Measurements from ENCODE around the gene IP6K3. TPM values are rescaled to one million over a fixed set of nuclear protein-coding genes. Genes with fewer than 3 reads are reported as not detected.

The IP6K3 gene
- total RNA-seq, 6 experiments from 2014 or later = 0.25 to 0.83 (median 0.50) TPM; not detected in 2

DNA sequence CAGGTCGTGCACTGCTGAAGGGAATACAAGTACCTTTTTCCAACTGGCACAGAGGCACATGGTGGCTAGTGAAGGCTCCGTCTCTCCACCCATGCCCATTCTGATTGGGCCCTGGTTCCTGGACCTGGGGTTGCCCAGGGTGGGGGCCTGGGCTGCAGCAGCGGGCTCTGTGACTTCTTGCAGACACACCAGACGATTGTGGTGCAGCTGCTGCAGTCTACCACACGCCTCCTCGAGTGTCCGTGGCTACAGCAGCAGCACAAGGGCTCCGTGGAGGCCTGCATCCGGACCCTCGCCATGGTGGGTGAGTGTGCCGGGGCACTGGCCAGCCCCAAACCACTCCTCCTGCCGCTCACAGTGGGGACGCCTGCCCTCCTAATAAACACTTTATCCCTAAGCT, 64.4 kb downstream of the IP6K3 start:
- H3K9me3 Mint-ChIP-seq = no peaks in the 10 kb centered on the region
- TF ChIP-seq, protein P1, sequence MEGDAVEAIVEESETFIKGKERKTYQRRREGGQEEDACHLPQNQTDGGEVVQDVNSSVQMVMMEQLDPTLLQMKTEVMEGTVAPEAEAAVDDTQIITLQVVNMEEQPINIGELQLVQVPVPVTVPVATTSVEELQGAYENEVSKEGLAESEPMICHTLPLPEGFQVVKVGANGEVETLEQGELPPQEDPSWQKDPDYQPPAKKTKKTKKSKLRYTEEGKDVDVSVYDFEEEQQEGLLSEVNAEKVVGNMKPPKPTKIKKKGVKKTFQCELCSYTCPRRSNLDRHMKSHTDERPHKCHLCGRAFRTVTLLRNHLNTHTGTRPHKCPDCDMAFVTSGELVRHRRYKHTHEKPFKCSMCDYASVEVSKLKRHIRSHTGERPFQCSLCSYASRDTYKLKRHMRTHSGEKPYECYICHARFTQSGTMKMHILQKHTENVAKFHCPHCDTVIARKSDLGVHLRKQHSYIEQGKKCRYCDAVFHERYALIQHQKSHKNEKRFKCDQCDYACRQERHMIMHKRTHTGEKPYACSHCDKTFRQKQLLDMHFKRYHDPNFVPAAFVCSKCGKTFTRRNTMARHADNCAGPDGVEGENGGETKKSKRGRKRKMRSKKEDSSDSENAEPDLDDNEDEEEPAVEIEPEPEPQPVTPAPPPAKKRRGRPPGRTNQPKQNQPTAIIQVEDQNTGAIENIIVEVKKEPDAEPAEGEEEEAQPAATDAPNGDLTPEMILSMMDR (IDR thresholded peaks at IDR 0.05) = no peak
- H3K27me3 Mint-ChIP-seq (ENCODE audit: insufficient read depth) = no peaks in the 10 kb centered on the region; the same call in none of the 2 replicates
- H3K4me1 Mint-ChIP-seq (ENCODE audit: low read depth) = peaks cover 9% of the 10 kb centered on the region
- no peak overlapping the region for H3K27ac Mint-ChIP-seq
- DNase-seq = no peak
- H3K36me3 Mint-ChIP-seq (ENCODE audit: low read depth) = peaks cover 23% of the 10 kb centered on the region
- no peak overlapping the region for H3K4me3 Mint-ChIP-seq

DNA sequence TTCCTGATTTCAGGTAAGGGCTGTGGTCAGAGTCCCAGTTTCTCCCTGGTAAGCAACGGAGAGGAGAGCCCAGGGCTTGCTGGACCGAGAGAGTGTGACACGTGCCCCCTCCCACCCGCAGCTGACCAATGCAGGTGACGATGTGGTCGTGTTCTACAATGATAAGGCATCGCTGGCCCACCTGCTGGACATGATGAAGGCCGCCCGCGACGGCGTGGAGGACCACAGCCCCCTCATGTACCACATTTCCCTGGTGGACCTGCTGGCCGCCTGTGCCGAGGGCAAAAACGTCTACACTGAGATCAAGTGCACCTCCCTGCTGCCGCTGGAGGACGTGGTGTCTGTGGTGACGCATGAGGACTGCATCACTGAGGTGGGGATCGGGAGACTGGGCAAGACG, 66.9 kb downstream of the IP6K3 start:
- Mint-ChIP-seq H3K4me1 (ENCODE audit: low read depth) (peaks cover 35% of the 10 kb centered on the region), H3K9me3 (no peaks in the 10 kb centered on the region)

DNA sequence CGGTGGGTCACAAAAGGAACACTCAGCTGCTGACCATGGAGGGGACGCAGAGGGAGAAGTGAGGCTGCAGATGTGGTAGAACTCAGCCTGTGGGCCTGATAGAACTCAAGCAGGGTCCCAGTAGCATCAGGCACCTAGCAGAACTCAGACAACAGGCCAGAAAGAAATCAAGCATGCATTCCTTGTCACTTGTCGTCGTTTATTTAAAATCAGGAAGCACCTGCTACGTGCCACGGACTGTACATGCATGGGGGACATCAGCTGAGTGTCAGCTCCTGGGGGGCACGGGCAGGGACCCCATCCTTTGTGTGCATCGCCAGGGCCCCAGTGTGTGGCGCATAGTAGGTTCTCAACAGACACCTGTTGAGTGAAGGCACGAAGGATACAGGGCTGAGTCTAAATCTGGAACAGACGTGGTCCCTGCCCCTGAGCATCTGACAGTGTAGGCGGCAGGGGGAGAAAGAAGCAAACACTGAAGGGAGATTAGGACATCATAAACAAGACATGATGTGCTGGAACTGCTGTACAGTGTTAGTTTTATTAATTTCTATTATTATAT, 67.7 kb downstream of the IP6K3 start:
- no peak overlapping the region for H3K27ac Mint-ChIP-seq
- H3K4me3 Mint-ChIP-seq = no peak overlapping the region
- no peaks in the 10 kb centered on the region for H3K9me3 Mint-ChIP-seq
- TF ChIP-seq, protein P1 (IDR thresholded peaks at IDR 0.05) = no peak
- H3K4me1 Mint-ChIP-seq (ENCODE audit: low read depth) = peaks cover 41% of the 10 kb centered on the region
- H3K36me3 Mint-ChIP-seq (ENCODE audit: low read depth) = peaks cover 16% of the 10 kb centered on the region
- no peak for DNase-seq
- H3K27me3 Mint-ChIP-seq (ENCODE audit: insufficient read depth) = peaks cover 2% of the 10 kb centered on the region

More for the DNA sequence above, 66.9 kb downstream of the IP6K3 start:
- TF ChIP-seq, protein P1 (IDR thresholded peaks at IDR 0.05) = no peak
- peaks cover 16% of the 10 kb centered on the region for H3K36me3 Mint-ChIP-seq (ENCODE audit: low read depth)
- no peak for DNase-seq
- no peak overlapping the region for H3K27ac Mint-ChIP-seq
- peaks cover 2% of the 10 kb centered on the region; the same call in 1 of the 2 replicates for H3K27me3 Mint-ChIP-seq (ENCODE audit: insufficient read depth)
- H3K4me3 Mint-ChIP-seq = no peak overlapping the region

DNA sequence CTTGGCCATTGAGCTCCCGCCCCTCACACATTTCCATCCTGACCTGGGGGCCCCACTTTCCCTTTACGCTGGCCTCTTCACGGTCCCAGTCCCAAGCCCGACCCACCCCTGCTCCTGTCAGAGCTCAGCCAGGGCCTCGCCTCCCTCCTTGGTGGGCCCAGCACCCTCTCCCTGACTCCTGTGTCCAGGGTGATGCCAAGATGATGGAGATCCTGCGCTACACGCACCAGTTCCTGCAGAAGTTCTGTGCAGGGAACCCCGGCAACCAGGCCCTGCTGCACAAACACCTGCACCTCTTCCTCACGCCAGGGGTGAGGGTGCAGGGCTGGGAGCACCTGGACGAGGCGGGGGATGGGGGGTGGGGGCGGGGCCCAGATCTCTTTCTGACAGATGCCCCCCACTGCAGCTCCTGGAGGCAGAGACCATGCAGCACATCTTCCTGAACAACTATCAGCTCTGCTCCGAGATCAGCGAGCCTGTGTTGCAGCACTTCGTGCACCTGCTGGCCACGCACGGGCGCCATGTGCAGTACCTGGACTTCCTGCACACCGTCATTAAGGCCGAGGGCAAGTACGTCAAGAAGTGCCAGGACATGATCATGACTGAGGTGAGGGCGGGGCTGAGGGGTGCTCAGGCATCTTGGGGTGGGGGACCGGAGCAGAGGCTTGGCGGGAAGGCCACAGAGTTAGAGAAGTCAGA, 68.3 kb downstream of the IP6K3 start:
- no peaks in the 10 kb centered on the region for H3K9me3 Mint-ChIP-seq
- H3K27ac Mint-ChIP-seq = peak overlapping the region; percentile 74; the same call in 1 of the 2 replicates
- peaks cover 16% of the 10 kb centered on the region for H3K36me3 Mint-ChIP-seq (ENCODE audit: low read depth)
- TF ChIP-seq, protein P1 (IDR thresholded peaks at IDR 0.05) = no peak
- no peak for DNase-seq
- H3K4me1 Mint-ChIP-seq (ENCODE audit: low read depth) = peaks cover 45% of the 10 kb centered on the region
- peaks cover 2% of the 10 kb centered on the region for H3K27me3 Mint-ChIP-seq (ENCODE audit: insufficient read depth)
- H3K4me3 Mint-ChIP-seq = no peak overlapping the region

DNA sequence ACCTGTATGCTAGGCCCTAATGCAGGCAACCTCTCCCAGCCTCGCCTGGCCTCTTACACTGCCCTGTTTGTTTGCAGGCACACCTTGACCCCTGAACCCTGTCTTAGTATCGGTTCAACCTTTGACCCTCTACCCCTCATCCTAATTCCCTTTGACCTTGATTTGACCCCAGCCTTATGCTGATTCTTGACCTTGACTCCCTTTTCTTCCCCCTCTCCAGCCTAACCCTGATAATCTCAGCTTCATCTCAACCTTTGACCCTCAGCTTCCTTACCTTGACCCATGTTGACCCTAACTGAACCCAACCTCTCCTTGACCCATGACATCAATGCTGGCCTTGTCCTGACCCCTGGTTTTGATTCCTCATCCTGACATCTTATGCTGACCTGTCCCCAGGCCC, 69.0 kb downstream of the IP6K3 start:
- peaks cover 52% of the 10 kb centered on the region for H3K4me1 Mint-ChIP-seq (ENCODE audit: low read depth)
- H3K9me3 Mint-ChIP-seq = no peaks in the 10 kb centered on the region
- peaks cover 2% of the 10 kb centered on the region for H3K27me3 Mint-ChIP-seq (ENCODE audit: insufficient read depth)
- H3K36me3 Mint-ChIP-seq (ENCODE audit: low read depth) = peaks cover 16% of the 10 kb centered on the region
- no peak overlapping the region for H3K4me3 Mint-ChIP-seq
- peak overlapping the region; percentile 74 for H3K27ac Mint-ChIP-seq
- TF ChIP-seq, protein P1 (IDR thresholded peaks at IDR 0.05) = no peak
- no peak for DNase-seq
